Parathyroid adenoma (tissue), 2 donors: ENCODE measurements around the gene LSM10.

Source experiments
- H2AFZ ChIP-seq: fragments of 300-600 bp; sonication (generic); one replicate; pipeline ENCODE4 v1.7.0; 2017; ENCODE audit warnings: antibody characterized with exemption, mild to moderate bottlenecking
- H3K27ac ChIP-seq: fragments of 300-600 bp; sonication (generic); one replicate; pipeline ENCODE4 v1.7.0; 2017
- H3K27me3 ChIP-seq: fragments of 300-600 bp; sonication (generic); one replicate; pipeline ENCODE4 v1.7.0; 2017; ENCODE audit warnings: low read length; ENCODE audit not compliant: control insufficient read depth, insufficient read depth
- H3K36me3 ChIP-seq: fragments of 300-600 bp; sonication (generic); one replicate; pipeline ENCODE4 v1.7.0; 2017; ENCODE audit warnings: low read length; ENCODE audit not compliant: control insufficient read depth, insufficient read depth
- H3K4me1 ChIP-seq: fragments of 300-600 bp; sonication (generic); one replicate; pipeline ENCODE4 v1.7.0; 2017; ENCODE audit warnings: control low read depth
- H3K4me2 ChIP-seq: fragments of 300-600 bp; sonication (generic); one replicate; pipeline ENCODE4 v1.7.0; 2017; ENCODE audit warnings: low read length
- H3K4me3 ChIP-seq: fragments of 300-600 bp; sonication (generic); one replicate; pipeline ENCODE4 v1.7.0; 2017; ENCODE audit warnings: low read depth, low read length
- H3K79me2 ChIP-seq: fragments of 300-600 bp; sonication (generic); one replicate; pipeline ENCODE4 v1.7.0; 2017; ENCODE audit warnings: control low read depth
- H3K9ac ChIP-seq: fragments of 300-600 bp; sonication (generic); one replicate; pipeline ENCODE4 v1.7.0; 2017; ENCODE audit warnings: mild to moderate bottlenecking
- H3K9me3 ChIP-seq: fragments of 300-600 bp; sonication (generic); one replicate; pipeline ENCODE4 v1.7.0; 2017; ENCODE audit warnings: low read length; ENCODE audit not compliant: control insufficient read depth
- TF ChIP-seq, protein P1 (sequence below): fragments of 300-600 bp; sonication (generic); IDR thresholded peaks from one replicate; pipeline ENCODE4 v1.7.0; 2017; ENCODE audit warnings: antibody characterized with exemption, mild to moderate bottlenecking
- donor health status: primary hyperparathyroidism.

Gene LSM10

DNA sequence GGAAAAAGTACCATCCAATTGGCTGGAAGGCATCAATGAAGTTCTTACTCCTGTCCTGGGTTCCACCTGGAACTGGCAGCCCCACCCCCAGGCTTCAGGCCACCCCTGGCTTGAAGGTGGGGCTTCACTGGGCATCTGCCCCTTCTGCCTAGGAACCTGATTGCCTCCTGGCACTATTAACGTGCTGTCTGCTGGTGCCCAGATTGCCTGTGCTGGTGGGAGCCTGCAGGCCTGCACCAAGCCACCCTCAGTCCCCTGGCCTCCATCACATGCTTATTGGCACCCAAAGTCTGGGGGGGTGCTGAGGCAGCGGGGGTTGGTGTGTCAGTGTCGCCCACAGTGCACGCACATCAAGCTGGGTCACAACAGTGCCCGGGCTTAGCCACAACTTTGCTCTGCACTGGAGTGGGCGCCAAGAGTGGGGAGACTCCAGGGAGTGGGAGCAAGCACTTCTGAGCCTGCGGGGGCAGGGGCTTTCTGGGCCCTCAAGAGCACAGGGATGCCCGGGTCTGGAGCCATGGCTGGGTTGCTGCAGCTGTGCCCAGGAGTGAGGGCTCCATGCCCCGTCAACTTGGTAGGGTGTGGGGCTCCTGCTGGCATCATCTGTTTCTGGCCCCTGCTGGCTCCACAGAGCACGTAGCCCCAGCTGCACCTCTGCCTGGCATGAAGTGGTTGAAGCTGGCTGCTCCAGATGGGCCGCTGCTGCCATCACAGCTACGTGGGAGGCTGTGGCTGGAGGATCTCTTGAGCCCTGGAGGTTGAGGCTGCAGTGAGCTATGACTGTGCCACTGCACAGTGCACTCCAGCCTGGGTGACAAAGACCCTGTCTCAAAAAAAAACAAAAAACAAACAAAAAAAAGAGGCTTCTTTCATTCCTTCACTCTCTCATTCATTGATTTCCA is 4.1 kb upstream of the LSM10 start:
- Histone ChIP-seq H3K79me2 (peaks cover 4% of the 10 kb centered on the region), H3K4me2 (no peak overlapping the region), H2AFZ (no peak overlapping the region), H3K9ac (no peak overlapping the region), H3K9me3 (no peaks in the 10 kb centered on the region), H3K4me3 (no peak overlapping the region), H3K36me3 (no peaks in the 10 kb centered on the region), H3K4me1 (no peaks in the 10 kb centered on the region), H3K27me3 (no peaks in the 10 kb centered on the region), H3K27ac (no peak overlapping the region)
- TF ChIP-seq, protein P1, sequence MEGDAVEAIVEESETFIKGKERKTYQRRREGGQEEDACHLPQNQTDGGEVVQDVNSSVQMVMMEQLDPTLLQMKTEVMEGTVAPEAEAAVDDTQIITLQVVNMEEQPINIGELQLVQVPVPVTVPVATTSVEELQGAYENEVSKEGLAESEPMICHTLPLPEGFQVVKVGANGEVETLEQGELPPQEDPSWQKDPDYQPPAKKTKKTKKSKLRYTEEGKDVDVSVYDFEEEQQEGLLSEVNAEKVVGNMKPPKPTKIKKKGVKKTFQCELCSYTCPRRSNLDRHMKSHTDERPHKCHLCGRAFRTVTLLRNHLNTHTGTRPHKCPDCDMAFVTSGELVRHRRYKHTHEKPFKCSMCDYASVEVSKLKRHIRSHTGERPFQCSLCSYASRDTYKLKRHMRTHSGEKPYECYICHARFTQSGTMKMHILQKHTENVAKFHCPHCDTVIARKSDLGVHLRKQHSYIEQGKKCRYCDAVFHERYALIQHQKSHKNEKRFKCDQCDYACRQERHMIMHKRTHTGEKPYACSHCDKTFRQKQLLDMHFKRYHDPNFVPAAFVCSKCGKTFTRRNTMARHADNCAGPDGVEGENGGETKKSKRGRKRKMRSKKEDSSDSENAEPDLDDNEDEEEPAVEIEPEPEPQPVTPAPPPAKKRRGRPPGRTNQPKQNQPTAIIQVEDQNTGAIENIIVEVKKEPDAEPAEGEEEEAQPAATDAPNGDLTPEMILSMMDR, result no peak

DNA sequence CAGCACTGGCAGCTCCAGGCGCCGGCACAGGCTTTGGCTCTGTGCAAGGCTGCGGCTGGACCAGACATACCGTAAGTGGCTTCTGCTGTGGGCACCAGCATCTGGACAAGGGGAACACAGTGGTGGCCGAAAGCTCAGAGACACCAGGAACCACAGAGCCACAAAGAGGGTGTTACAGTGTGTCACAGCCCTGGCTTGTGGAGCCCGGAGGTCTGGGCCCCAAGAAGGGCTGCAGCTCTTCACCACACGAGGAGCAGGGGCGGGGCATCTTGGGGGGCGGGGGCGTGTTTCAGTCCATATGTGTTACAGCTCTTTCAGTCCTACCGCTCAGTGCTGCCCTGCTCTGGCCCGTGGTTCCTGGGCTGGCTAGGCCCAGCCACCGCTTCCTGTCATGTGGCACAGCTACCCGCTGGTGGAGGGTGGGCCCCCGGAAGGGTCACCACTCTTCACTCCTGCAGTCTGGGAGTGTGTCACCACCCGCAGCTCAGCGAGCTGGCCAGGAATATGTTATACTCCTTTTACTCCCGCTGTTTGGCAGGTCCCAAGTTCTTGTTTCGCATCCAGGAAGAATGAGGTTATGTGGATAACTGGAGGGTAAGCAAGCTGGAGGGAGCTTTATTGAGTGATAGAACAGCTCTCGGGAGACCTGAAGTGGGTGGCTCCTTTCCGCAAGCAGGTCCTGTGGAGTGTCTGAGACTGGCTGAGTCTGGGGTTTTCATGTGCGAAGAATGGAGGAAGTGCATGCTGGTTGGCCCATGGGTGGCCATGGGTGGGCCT is 3.3 kb upstream of the LSM10 start:
- Histone ChIP-seq H3K9me3 (no peaks in the 10 kb centered on the region), H3K4me3 (no peak overlapping the region), H3K79me2 (peaks cover 6% of the 10 kb centered on the region), H3K27me3 (no peaks in the 10 kb centered on the region), H3K4me1 (no peaks in the 10 kb centered on the region), H3K36me3 (no peaks in the 10 kb centered on the region), H3K4me2 (no peak overlapping the region), H3K9ac (no peak overlapping the region), H2AFZ (no peak overlapping the region), H3K27ac (peak overlapping the region; percentile 29)
- TF ChIP-seq, protein P1, result no peak

DNA sequence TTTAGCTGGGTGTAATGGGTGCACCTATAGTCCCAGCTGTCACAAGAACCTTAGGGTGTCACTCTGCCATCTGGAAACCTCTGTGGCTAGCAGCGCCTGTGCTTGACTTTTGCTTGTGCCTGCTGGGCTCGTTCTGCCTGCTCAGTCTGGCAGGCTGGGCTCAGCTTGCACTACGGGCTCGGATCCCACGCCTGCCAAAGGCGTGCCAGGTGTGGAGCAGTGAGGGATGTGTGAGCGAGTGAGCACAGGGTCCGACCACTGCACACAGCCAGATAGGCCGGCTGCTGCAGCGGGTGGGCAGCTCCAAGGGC is 2.8 kb upstream of the LSM10 start:
- no peak overlapping the region for H3K4me2 ChIP-seq
- no peaks in the 10 kb centered on the region for H3K9me3 ChIP-seq
- no peak overlapping the region for H3K9ac ChIP-seq
- H3K4me1 ChIP-seq, result no peaks in the 10 kb centered on the region
- no peak overlapping the region for H3K4me3 ChIP-seq
- H2AFZ ChIP-seq, result no peak overlapping the region
- no peaks in the 10 kb centered on the region for H3K27me3 ChIP-seq
- no peaks in the 10 kb centered on the region for H3K36me3 ChIP-seq
- TF ChIP-seq, protein P1, result no peak
- H3K27ac ChIP-seq, result no peak overlapping the region
- peaks cover 6% of the 10 kb centered on the region for H3K79me2 ChIP-seq

DNA sequence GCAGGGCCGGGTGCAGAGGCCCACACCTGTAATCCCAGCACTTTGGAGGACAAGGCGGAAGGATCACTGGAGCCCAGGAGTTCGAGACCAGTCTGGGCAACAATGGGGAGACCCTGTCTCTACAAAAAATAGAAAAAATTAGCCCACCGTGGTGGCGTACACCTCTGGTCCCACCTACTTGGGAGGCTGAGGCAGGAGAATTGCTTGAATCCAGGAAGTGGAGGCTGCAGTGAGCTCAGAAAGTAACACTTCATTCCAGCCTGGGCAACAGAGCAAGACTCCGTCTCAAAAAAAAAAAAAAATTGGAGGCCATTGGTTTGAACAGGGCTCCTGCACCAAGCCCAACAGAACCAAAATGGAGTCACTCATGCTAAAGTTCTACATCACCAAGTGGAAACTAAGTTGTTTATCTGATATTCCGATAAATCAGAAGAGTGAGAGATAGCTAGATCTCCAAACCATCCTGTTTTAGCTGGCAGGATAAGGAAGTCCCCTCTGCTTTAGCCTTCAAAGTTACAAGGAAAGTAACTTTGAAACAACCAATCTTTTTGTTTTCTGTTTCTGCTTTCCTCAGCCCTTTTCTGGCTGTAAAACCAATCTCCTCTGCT is 766 bp upstream of the LSM10 start:
- H3K4me1 ChIP-seq, result no peaks in the 10 kb centered on the region

More for the DNA sequence above, 766 bp upstream of the LSM10 start:
- Histone ChIP-seq H2AFZ (peak overlapping the region; percentile 91), H3K4me2 (no peak overlapping the region), H3K79me2 (peaks cover 6% of the 10 kb centered on the region), H3K9ac (no peak overlapping the region), H3K27ac (no peak overlapping the region), H3K27me3 (no peaks in the 10 kb centered on the region), H3K9me3 (no peaks in the 10 kb centered on the region), H3K4me3 (no peak overlapping the region), H3K36me3 (no peaks in the 10 kb centered on the region)
- TF ChIP-seq, protein P1, result no peak
